ENCODE results near the gene CFAP74. TPM values are rescaled to one million over a fixed set of nuclear protein-coding genes. Genes with fewer than 3 reads are reported as not detected.

Gene CFAP74
- total and polyA plus RNA-seq, 2 of the 13 experiments (the other 11 are each of a cell fraction or from before 2014, with no cell fraction given): 0.27 to 0.62 TPM

- Histone ChIP-seq H4K20me1 (ENCODE audit: insufficient read depth, low read length) (no peaks in the 10 kb centered on the region), H2AFZ (ENCODE audit: low read length) (no peak overlapping the region), H3K9ac (ENCODE audit: insufficient read depth, low read depth, low read length) (no peak overlapping the region), H3K27me3 (ENCODE audit: control insufficient read depth in 1 of 2, insufficient read depth in 2 of 2, low read length in 2 of 2) (peaks cover 7 to 67% of the 10 kb centered on the region in 2 experiments; a peak in 4 of 5 replicates), H3K36me3 (replicated peaks in 1 of 2; ENCODE audit: control insufficient read depth in 1 of 2, insufficient read depth in 2 of 2, low read length in 2 of 2) (no peaks in the 10 kb centered on the region), H3K9me3 (ENCODE audit: low read length) (no peaks in the 10 kb centered on the region), H3K79me2 (ENCODE audit: insufficient read depth, low read length) (no peaks in the 10 kb centered on the region), H3K4me2 (ENCODE audit: low read depth, low read length) (no peak overlapping the region), H3K4me3 (replicated peaks in 1 of 3; ENCODE audit: insufficient read depth in 1 of 3, low read depth in 2 of 3, low read length in 3 of 3) (no peak overlapping the region), H3K27ac (ENCODE audit: extremely low read length, insufficient read depth, low read length) (no peak overlapping the region), H3K4me1 (ENCODE audit: insufficient read depth, low read length) (peaks cover 29% of the 10 kb centered on the region)
- CTCF ChIA-PET (ENCODE audit: low intra/inter-chr PET ratio, low total read pairs): no interaction called here
- intact Hi-C loops (cut with micrococcal nuclease; ENCODE audit: unreplicated experiment) (no loop called here), in situ Hi-C loops (cut with HindIII; ENCODE audit: extremely low pct_ligation_motif_present, low pct_unique_long_range_greater_than_20kb) (no loop called here)
- no TSS peak for BruUV-seq (replicated peaks)
- ATAC-seq (no peak), DNase-seq (ENCODE audit: low spot score) (no peak), FAIRE-seq (no peak)
- 51% methylated on average over 30 of the region's 38 CpGs for WGBS (ENCODE audit: low lambda C conversion rate)
- POLR2A ChIA-PET: no interaction called here
- TF ChIP-seq ZNF878 (CRISPR knock-in tag; IDR thresholded peaks at IDR 0.05) (no peak), ZNF589 (CRISPR knock-in tag; conservative IDR thresholded peaks at IDR 0.05) (no peak), ZNF430 (CRISPR knock-in tag; IDR thresholded peaks at IDR 0.05) (no peak), ZNF407 (CRISPR knock-in tag; IDR thresholded peaks at IDR 0.05; ENCODE audit: not compliant biosample characterization) (no peak), PAWR (CRISPR knock-in tag; IDR thresholded peaks at IDR 0.05; ENCODE audit: borderline replicate concordance) (no peak), ZBED4 (CRISPR knock-in tag; IDR thresholded peaks at IDR 0.05; ENCODE audit: borderline replicate concordance) (no peak), TRAFD1 (CRISPR knock-in tag; IDR thresholded peaks at IDR 0.05; ENCODE audit: borderline replicate concordance) (no peak), HHEX (CRISPR knock-in tag; IDR thresholded peaks at IDR 0.05) (no peak), MATR3 (CRISPR knock-in tag; IDR thresholded peaks at IDR 0.05) (no peak)
Observed at GRCh38 chr1:1966071-1966740, 37.4 kb downstream of the CFAP74 start.

Data from HepG2 (cell line).